NB4 (cell line): ENCODE measurements around the gene FAM20A.

ENCODE experiments used
- MAX ChIP-seq: IDR thresholded peaks from 2 replicates; pipeline ENCODE4 v1.6.1; 2011; ENCODE audit warnings: low read depth, low read length
- POLR2A ChIP-seq: IDR thresholded peaks from 2 replicates; pipeline ENCODE4 v1.6.1; 2011; ENCODE audit warnings: mild to moderate bottlenecking; ENCODE audit not compliant: insufficient read length; ENCODE audit errors: extremely low read depth
- TF ChIP-seq, protein P1 (sequence below): IDR thresholded peaks from one replicate; pipeline ENCODE4 v1.5.1; 2012; ENCODE audit warnings: low read depth, low read length

- TF ChIP-seq, protein P1, sequence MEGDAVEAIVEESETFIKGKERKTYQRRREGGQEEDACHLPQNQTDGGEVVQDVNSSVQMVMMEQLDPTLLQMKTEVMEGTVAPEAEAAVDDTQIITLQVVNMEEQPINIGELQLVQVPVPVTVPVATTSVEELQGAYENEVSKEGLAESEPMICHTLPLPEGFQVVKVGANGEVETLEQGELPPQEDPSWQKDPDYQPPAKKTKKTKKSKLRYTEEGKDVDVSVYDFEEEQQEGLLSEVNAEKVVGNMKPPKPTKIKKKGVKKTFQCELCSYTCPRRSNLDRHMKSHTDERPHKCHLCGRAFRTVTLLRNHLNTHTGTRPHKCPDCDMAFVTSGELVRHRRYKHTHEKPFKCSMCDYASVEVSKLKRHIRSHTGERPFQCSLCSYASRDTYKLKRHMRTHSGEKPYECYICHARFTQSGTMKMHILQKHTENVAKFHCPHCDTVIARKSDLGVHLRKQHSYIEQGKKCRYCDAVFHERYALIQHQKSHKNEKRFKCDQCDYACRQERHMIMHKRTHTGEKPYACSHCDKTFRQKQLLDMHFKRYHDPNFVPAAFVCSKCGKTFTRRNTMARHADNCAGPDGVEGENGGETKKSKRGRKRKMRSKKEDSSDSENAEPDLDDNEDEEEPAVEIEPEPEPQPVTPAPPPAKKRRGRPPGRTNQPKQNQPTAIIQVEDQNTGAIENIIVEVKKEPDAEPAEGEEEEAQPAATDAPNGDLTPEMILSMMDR, result no peak
- TF ChIP-seq MAX (no peak), POLR2A (no peak)
Observed at GRCh38 chr17:68542698-68543463, 58.3 kb downstream of the FAM20A start.
